PC-3 (cell line): ENCODE data around the gene SPHK2.

Experiments used
- EZH2 ChIP-seq: fragments of 300-600 bp; sonication (generic); IDR thresholded peaks from one replicate; pipeline ENCODE4 v1.6.1; 2017; ENCODE audit warnings: antibody characterized with exemption, mild to moderate bottlenecking, low read length; ENCODE audit not compliant: unreplicated experiment
- EZH2phosphoT487 ChIP-seq: fragments of 300-600 bp; sonication (generic); IDR thresholded peaks from 2 replicates; pipeline ENCODE4 v1.6.1; 2018; ENCODE audit warnings: mild to moderate bottlenecking, antibody characterized with exemption, low read length, borderline replicate concordance
- TF ChIP-seq, protein P1 (sequence below): fragments of 300-600 bp; sonication (generic); conservative IDR thresholded peaks from 2 replicates; pipeline ENCODE4 v1.5.1; 2017; ENCODE audit warnings: antibody characterized with exemption, low read depth, mild to moderate bottlenecking, low read length

DNA sequence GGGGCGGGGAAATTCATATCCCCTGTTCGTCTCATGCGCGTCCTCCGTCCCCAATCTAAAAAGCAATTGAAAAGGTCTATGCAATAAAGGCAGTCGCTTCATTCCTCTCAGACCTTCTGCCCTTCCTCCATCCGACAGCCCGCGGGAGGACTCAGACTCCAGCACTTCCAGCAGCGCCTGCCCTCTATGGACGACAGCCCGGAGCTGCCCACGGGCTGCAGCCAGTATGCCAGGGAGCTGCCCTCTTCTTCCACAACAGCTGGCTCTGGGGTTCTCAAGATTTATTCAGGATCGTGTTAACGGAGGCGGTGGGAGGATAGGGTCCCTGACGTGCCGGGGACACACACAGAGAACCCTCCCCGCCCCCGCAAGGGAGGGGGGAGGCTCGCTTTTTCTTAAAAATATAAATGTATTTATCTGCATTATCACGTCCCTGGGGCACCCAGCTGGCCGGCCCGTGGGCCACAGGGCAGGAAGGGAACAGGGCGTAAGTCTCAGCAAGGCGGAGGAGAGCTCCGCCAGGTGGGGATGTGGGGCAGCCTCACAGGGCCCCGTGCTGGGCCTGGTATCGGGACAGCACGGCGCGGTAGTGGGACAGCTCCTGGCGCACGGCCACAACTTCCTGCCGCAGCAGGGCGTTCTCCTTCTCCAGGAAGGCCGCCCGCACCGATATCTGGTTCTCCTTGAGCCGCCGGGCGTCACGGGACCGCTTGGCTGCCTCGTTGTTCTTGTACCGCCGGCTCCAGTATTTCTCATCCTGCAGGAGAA is 11.2 kb downstream of the SPHK2 start:
- TF ChIP-seq, protein P1, sequence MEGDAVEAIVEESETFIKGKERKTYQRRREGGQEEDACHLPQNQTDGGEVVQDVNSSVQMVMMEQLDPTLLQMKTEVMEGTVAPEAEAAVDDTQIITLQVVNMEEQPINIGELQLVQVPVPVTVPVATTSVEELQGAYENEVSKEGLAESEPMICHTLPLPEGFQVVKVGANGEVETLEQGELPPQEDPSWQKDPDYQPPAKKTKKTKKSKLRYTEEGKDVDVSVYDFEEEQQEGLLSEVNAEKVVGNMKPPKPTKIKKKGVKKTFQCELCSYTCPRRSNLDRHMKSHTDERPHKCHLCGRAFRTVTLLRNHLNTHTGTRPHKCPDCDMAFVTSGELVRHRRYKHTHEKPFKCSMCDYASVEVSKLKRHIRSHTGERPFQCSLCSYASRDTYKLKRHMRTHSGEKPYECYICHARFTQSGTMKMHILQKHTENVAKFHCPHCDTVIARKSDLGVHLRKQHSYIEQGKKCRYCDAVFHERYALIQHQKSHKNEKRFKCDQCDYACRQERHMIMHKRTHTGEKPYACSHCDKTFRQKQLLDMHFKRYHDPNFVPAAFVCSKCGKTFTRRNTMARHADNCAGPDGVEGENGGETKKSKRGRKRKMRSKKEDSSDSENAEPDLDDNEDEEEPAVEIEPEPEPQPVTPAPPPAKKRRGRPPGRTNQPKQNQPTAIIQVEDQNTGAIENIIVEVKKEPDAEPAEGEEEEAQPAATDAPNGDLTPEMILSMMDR = no peak
- no peak for TF ChIP-seq EZH2
- TF ChIP-seq EZH2phosphoT487 = no peak
